HG03575 (cell line): ENCODE measurements around the gene WDR70.
"Not testable (repeated sequence)": the region's sequence is repeated elsewhere in the genome, so short reads cannot be mapped to it uniquely, and the experiment has no call there.

Source experiments
- ATAC-seq: cut with Tn5 transposase; IDR thresholded peaks from one replicate; pipeline ENCODE4 v1.9.1; 2021; ENCODE audit not compliant: unreplicated experiment, insufficient number of reproducible peaks, low FRiP score; ENCODE audit errors: extremely low read depth

The WDR70 gene

DNA sequence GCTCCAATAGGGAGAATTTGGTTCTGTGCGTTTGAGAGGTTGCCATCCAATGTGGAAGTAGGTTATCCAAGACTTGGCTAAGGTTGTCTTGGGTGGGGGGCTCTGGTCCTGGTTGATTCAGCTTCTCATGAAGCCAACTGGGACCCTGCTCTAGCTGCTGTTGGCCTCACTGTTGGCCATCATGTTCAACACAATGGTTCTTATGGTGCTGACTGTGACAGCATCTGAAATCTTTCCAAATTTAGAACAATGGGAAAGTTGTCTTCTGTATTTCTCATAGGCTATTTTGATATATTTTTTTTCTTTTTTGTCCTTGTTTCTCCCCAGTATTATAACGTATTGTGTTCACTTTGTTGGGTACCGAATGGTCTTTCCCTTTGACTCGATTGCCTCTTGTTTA, 388.8 kb downstream of the WDR70 start:
- no peak for ATAC-seq

DNA sequence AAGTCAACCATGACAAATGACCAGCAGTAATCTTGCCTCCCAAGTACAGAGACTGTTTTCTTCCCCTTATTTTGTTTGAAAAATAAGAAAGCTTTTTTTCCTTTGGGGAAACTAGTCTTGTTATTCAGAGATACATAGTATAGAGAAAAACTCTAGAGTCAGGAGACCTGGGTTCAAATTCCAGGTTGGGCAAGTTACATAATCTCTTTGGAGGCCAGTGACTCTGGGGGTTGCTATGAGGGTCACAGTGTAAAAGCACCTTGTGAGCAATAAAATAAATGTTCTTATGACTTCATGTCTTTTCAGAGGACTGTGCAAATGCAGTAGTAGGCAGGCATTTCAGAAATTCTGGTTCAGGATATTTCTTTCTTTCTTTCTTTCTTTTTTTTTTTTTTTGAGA, 389.3 kb downstream of the WDR70 start:
- ATAC-seq: no peak

DNA sequence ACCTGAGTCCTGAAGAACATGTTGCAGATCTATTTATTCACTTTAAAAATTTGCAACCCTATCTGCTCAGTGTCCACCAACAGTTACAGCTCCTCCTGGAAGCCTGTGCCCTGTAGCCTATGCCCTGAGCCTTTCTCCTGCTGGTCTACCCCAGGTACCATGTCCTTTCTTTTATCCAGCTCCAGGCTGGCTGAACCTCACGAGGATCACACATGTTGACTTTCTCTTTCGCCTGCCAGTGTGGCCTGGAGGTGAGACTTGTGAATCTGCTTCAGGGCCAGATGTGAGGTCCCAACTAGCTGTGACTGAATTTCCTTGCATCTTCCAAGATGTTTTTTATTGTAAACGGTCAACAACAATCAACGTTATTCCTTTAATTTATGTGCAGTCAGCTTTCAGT, 390.0 kb downstream of the WDR70 start:
- ATAC-seq: no peak

DNA sequence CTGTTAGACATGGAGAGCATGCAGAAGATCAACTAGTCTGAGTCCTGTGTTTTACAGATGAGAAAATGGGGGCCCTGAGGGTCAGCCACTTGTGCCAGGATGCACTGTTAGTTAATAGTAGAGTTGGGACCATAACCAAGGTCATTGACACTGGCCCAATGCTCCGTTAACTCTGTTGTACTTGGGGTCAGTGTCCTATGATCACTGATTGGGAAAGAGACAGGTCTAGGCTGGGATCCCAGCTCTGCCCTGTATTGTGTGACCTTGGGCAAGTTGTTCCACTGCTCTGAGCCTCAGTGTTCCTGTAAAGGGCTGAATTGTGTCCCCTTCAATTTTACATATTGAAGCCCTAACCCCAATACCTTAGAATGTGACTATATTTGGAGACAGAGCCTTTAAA, 390.7 kb downstream of the WDR70 start:
- no peak for ATAC-seq

DNA sequence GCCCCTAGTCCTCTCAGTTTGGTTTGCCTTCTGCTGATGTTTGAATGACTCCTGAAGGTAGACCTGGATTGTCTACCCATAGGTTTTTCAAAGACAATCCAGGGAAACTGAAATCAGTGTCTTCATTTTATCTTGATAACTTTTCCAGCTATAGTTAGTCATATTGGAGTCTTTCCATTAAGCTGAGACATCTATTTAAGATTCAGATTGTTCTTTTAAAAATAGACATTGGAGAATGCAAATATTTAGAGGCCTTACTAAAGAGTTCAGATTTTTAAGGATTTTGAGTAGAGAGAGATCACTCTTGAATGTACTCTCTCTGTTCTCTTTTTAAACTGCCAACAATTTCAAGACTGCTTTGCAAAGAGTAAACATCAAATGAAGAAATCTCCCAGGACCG, 391.7 kb downstream of the WDR70 start:
- no peak for ATAC-seq

DNA sequence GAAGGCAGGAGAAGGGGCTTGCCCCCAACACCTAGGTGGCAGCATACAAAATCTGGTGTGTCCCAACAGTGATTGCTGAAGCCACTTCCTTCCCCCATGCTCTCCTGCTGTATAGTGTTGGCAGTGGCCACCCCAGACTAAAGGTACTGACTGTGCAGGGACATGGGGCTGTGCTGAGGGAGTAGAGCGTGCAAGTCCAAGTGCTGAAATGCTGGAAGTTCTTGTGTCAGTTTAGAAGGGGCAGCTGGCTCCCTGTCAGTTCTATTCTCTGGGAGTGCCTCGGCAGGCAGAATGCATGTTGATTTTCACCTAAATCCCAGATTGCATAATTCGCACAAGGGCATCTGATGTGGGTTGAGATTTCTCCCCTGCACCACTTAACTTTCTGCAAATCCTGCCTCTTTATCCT, 392.1 kb downstream of the WDR70 start:
- ATAC-seq: no peak

DNA sequence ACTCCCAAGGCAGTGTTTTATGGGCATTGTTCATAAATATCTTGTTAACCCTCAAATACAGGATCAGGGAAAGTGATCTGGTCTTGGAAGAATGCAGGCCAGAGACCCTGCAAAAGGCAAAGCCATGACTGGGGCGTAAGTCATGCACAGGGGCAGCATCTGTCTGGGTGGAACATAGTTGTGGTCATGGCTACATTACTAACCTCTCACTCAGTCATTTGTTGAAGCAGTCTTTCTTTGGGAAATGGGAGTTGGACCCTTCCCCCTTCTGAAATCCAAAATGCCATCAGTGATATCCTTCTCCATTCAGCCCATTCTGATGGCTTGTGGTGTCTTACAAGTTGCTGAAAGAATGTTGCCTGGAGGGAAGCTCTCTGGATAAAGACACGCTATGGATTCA, 392.6 kb downstream of the WDR70 start:
- no peak for ATAC-seq

DNA sequence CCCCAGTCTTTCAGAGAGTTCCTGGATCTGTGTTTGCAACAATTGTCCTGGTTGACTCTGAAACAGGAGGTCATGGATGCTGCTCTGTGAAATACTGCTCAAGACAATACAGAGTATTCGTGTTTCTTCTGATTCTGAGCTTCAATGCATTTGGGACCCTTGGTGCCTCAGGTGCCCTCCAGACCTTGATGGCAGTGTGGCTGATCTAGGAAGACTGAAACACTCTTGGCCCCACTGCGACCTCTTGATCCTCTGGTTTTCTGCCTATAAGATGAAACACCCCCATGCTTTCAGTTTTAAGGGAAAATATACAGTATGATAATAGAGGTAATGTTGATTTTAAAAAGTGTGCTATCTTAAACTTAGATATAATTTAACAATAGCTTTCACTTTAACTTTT, 393.1 kb downstream of the WDR70 start:
- ATAC-seq: no peak

DNA sequence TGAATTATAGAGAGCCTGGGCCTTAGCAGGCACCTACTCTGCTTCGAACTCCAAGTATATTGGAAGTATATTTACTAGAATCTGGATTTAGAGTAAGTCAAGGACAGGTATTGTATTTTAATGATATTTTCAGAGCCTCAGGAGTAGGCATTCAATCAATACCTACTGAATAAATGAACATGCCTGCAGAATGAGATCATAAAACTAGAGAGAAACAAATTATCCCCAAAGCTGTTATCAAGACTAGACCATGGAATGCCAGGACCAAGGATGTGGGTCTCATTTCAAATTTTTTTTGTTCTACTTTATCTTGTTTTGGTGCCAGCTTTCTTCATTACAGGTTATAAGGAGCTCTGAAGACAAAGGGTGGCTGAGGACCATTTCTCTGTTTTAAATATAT, 394.7 kb downstream of the WDR70 start:
- no peak for ATAC-seq

DNA sequence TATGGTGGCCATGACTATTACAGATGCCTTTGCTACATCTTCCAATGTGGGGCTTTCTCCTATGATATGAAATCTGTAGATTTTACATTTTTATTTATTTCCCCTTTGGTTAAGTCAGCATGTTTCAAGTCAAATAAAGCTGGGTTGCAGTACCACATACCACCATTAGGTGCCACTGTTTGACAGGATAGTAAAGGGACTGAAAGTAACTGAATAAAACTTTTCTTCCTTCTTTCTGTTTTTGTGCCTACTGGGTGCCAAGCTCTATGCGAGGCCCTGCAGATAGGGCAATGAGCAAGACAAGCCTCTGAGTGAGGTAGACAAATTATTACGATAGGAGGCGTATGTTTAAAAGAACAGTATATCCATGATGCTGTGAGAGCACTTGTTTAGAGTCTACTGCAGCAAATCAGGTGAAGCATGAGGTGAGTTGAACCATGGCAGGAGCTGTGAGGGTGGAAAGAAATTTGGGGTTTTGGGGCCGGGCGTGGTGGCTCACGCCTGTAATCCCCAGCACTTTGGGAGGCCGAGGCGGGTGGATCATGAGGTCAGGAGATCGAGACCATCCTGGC, 395.9 kb downstream of the WDR70 start:
- no peak for ATAC-seq

DNA sequence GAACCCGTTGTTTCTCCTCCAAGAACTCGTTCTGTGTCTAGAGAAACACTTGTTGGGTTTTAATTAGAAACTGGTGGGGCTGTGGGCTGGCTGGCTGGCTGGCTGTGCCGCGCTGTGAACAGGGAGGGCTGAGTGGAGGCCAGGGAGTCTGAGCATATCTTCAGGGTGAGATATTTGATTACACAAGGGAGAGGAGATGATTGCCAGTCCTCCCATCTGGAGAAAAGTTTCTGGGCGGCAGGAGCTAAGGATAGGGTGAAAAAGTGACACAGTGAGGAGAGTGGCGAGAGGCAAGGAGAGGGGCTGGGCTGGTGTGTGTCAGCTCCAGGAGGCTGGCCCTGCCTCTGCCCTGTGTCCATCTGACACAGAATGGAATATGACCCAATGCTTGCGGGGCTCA, 397.7 kb downstream of the WDR70 start:
- ATAC-seq: no peak

DNA sequence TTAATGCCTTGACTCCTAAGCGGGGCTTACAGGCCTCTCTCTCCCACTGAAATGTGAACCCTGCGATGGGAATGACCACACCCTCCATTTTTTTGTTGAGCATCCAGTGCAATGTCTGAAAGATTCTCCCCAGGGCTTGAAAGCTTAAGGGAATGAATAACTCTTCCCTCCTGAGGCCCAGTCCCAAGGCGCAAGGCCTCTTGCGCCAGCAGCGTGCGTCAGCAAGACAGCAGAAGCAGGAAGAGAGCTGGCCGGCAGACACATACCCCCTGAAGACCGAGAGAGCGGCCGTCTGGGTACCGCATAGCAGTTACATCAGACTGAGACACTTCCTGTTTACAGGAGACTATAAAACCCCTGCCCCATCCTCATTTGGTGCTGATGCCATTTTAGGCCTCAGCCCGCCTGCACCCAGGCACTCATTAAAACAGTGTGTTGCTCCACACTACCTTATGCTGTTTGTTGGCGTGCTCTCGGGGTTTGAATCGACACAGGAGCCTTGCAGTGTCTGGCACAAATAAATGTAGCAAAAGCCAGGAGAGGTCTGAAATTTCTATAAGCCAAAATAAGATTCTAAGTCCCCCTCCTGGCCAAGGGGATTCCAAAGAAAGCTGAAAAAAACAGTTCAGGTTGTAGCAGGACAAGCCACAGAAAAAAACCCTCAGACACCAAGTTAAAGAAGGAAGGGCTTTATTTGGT, 398.5 kb downstream of the WDR70 start:
- no peak for ATAC-seq

DNA sequence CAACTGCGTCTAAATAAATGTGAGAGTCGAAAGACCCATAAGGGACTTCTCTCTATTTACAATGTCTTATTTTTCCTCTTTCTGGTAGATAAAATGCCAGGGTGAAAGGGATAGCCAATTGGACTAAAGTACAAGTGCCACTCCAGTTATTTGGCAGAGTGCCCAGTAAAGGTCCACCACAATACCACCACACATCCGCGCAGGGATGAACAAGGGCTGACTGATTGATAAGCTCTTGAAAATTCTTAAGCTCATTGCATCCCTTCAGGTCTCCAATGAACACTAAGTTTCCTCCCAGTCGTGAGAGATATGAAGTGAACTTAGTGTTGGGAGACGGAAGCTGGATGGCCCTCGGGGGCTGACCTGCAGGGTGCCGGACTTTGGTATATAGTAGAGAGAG, 402.3 kb downstream of the WDR70 start:
- ATAC-seq: not testable (repeated sequence)

DNA sequence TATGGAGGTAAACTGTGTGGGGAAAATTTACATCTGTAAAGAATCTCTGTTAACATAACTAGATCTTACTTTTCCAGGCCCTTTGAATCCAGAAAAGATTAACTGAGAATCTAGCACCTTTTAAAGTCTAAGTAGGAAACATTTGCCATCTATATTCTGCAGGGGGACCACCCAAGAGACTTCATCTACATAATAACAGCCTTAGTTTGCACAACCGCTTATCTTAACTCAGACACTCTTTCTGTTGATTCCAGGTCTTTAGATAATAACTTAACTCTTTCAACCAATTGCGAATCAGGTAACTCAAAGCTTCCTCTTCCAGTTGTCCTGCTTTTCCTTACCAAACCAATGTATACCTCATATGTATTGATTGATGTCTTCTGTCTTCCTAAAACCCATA, 407.3 kb downstream of the WDR70 start:
- no peak for ATAC-seq

DNA sequence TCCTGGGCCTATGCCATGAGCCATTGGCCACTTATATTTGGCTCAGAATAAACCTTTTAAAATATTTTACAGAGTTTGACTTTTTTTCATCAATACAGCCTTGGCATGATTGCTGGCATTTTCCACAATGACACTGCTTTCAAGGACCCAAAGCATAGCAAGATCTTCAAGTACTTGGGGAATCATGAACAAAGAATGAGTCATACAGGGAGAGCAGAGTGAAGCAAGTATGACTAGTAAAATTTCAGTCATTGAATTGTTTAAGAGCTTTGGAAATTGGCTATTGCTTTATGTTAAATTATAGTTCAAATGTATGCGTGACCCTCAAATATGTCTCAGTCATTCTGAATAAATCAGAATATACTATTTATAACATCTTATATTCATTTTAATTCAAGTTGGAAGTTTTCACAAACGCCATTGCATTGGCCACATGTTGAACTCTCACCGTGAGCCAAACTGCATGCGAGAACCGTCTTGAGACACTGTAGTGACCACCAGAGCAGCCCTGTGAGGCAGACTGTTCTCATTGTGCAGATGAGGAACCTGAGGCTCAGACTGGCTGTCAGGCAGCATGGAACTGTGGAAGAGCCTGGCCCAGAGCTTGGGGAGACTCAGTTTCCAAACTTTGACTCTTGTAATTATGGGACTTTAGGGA, 407.9 kb downstream of the WDR70 start:
- no peak for ATAC-seq

DNA sequence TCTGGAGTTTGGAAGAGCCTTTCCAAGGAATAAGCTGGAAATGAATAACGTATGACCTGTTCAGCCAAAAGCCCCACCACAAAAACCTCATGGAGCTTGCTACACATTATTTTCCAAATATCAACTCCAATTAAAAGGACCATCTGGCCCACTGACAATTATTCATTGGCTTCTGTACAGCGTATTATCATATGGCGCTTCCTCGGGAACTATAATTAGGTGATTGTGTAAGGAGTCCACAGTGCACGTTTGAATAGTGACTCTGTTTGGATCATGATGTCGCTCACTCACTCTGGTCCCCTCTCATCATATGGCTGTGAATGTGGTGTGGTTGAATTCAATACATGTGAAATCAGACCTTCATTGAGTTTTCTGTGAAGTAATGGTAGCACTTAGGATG, 408.6 kb downstream of the WDR70 start:
- ATAC-seq: no peak

DNA sequence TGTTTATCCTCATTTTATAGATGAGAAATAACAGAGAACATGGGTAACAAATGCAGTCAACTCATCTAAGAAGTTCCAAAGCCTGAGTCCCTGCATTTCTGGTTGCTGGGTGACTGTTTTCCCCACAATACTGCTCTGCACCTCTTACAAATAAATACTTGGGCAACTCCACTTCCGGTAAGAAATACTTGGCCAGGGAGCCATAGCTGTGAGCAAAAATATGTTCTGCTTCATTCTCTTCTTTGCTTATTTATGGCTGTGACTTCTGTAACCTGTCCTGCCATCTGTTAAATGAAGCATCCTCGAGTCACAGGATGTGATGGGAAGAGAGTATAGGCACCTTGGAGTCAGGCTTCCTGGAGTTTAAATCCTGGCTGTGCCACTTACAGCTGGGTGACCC, 410.9 kb downstream of the WDR70 start:
- ATAC-seq: no peak

DNA sequence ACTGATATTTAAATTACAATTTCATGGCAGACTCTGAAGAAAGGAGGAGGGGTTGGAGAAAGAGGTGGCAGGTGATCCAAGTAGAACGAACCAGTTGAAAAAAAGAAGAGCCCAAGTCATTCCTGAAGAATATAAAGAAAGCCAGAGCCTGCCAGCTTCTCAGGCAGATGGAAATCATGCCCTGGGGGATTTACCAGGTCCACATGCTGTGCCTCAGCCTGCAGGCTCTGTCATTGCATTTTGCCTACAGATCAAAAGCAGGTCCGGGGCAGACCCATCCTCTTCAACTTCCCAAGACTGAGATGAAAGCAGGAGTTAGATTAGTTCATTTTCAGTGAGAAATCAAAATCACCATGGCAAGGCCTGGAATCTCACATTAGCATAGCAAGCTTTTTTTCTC, 412.2 kb downstream of the WDR70 start:
- no peak for ATAC-seq

DNA sequence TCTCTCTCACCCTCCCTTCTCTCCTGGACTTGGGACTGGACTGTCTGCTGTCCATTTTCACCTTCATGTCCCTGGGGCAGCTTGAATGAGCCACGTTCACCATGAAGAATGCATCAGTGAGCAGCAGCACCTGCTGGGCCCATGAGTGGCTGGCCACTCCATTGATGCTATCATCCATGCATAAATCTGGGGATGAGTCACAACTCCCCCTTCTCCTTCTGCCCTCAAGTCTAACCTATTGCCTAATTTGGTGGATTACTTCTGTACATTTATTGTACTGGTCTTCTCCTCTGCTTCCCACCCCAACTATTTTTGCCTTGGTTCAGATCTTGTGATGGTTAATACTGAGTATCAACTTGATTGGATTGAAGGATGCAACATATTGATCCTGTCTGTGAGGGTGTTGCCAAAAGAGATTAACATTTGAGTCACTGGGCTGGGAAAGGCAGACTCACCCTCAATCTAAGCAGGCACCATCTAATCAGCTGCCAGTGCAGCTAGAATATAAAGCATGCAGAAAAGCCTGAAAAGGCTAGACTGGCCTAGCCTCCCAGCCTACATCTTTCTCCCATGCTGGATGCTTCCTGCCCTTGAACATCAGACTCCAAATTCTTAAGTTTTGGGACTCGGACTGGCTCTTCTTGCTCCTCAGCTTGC, 414.0 kb downstream of the WDR70 start:
- ATAC-seq: no peak

DNA sequence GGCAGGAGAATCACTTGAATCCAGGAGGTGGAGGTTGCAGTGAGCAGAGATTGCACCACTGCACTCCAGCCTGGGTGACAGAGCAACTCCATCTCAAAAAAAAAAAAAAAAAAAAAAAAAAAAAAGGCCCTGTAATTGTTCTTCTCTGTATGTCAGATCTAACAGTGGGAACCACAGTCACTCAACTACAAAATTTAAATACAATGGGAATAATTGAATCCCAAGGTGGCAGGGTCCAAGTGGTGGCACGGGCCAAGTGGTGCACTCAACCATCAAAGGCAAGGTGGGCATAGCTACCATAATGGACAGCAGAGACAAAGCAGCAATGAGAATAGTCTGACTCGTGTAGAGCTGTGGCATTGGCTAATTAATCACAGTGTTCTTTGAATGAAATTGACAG, 416.2 kb downstream of the WDR70 start:
- ATAC-seq: not testable (repeated sequence)
